IMR-90 (cell line): Measurements from ENCODE around the gene SHROOM4. TPM values are rescaled to one million over a fixed set of nuclear protein-coding genes. Genes with fewer than 3 reads are reported as not detected.

ENCODE experiments used
- ATAC-seq: fragments of 200-7000 bp; cut with Tn5 transposase; 2 replicates; pipeline ENCODE4 v1.9.1; 2020; ENCODE audit warnings: low read depth, mild to moderate bottlenecking, moderate library complexity
- BruUV-seq: library from RNA; stranded (reverse); fragments of 400-500 nt; replicated peaks from 2 replicates; lab custom pipeline; 2021; lab: Mats Ljungman, UMichigan
- CTCF ChIA-PET: fragments of 300-600 bp; formaldehyde crosslinking; extraction: SDS; loops from one replicate; lab custom pipeline; 2021; ENCODE audit warnings: antibody characterized with exemption; lab: Yijun Ruan, JAX
- POLR2A ChIA-PET: fragments of 300-600 bp; sonication (Branson Sonifier 250); formaldehyde crosslinking; loops from one replicate; lab custom pipeline; 2022; ENCODE audit warnings: antibody characterized with exemption; ENCODE audit not compliant: unreplicated experiment; lab: Charles Lee
- DNase-seq: peaks from one replicate; pipeline ENCODE4 v3.0.0; 2013
- H2AFZ ChIP-seq: replicated peaks from 2 replicates; pipeline ENCODE3; 2013; ENCODE audit warnings: low read length, mild to moderate bottlenecking; ENCODE audit not compliant: poor library complexity
- H2AK5ac ChIP-seq: 2 replicates; pipeline ENCODE4 v1.6.1; 2013; ENCODE audit warnings: low read depth, low read length, inconsistent platforms
- H2AK9ac ChIP-seq: replicated peaks from 2 replicates; pipeline ENCODE3; 2013; ENCODE audit warnings: mild to moderate bottlenecking, low read depth, low read length, moderate library complexity; ENCODE audit not compliant: poor library complexity
- H2BK120ac ChIP-seq: 2 replicates; pipeline ENCODE4 v1.6.1; 2013; ENCODE audit warnings: low read depth, low read length, inconsistent platforms
- H2BK15ac ChIP-seq: 3 replicates; pipeline ENCODE4 v1.6.1; 2013; ENCODE audit warnings: low read depth, low read length, inconsistent platforms
- H2BK20ac ChIP-seq: 2 replicates; pipeline ENCODE4 v1.6.1; 2013; ENCODE audit warnings: low read depth, mild to moderate bottlenecking, inconsistent platforms, low read length, moderate library complexity
- H2BK5ac ChIP-seq: 2 replicates; pipeline ENCODE4 v1.6.1; 2013; ENCODE audit warnings: mild to moderate bottlenecking, low read depth, low read length, inconsistent platforms; ENCODE audit not compliant: poor library complexity, severe bottlenecking
- H3K14ac ChIP-seq: replicated peaks from 2 replicates; pipeline ENCODE4 v1.6.1; 2013; ENCODE audit warnings: low read depth, low read length, inconsistent platforms
- H3K18ac ChIP-seq: 2 replicates; pipeline ENCODE4 v1.6.1; 2013; ENCODE audit warnings: low read depth, low read length, control low read depth
- H3K23ac ChIP-seq: 2 replicates; pipeline ENCODE4 v1.6.1; 2013; ENCODE audit warnings: low read depth, low read length, inconsistent platforms
- H3K27ac ChIP-seq: 2 replicates; pipeline ENCODE4 v1.5.1; 2013; ENCODE audit warnings: mild to moderate bottlenecking, control low read depth, low read length; ENCODE audit not compliant: insufficient read depth
- H3K27me3 ChIP-seq: 2 replicates; pipeline ENCODE4 v1.6.1; 2013; ENCODE audit warnings: low read length; ENCODE audit not compliant: control insufficient read depth, insufficient read depth
- H3K36me3 ChIP-seq: 2 replicates; pipeline ENCODE4 v1.6.1; 2013; ENCODE audit warnings: low read length, mixed read lengths; ENCODE audit not compliant: control insufficient read depth, insufficient read depth
- H3K4ac ChIP-seq: 2 replicates; pipeline ENCODE4 v1.6.1; 2013; ENCODE audit warnings: low read depth, low read length, inconsistent platforms
- H3K4me1 ChIP-seq: 2 replicates; pipeline ENCODE4 v1.6.1; 2013; ENCODE audit warnings: low read length, mixed read lengths; ENCODE audit not compliant: control insufficient read depth, insufficient read depth
- H3K4me2 ChIP-seq: 2 replicates; pipeline ENCODE4 v1.6.1; 2013; ENCODE audit warnings: low read depth, mild to moderate bottlenecking, control low read depth, low read length, moderate library complexity
- H3K4me3 ChIP-seq: 2 replicates; pipeline ENCODE4 v1.5.1; 2013; ENCODE audit warnings: low read depth, mild to moderate bottlenecking, control low read depth, low read length, moderate library complexity; ENCODE audit not compliant: insufficient read depth
- H3K56ac ChIP-seq: 2 replicates; pipeline ENCODE4 v1.6.1; 2013; ENCODE audit warnings: low read length, inconsistent platforms; ENCODE audit not compliant: insufficient read depth; ENCODE audit errors: extremely low read depth
- H3K79me1 ChIP-seq, 2 experiments: 2 replicates each; pipeline ENCODE4 v1.6.1; 2013; ENCODE audit warnings: low read length in 2 of 2, inconsistent platforms in 1 of 2, low read depth in 1 of 2
- H3K9ac ChIP-seq: 2 replicates; pipeline ENCODE4 v1.6.1; 2013; ENCODE audit warnings: low read depth, low read length, control low read depth
- H3K9me1 ChIP-seq: 2 replicates; pipeline ENCODE4 v1.6.1; 2013; ENCODE audit warnings: low read length, inconsistent platforms; ENCODE audit not compliant: insufficient read depth
- H3K9me3 ChIP-seq: 2 replicates; pipeline ENCODE4 v1.6.1; 2013; ENCODE audit warnings: low read length; ENCODE audit not compliant: control insufficient read depth, insufficient read depth
- H4K20me1 ChIP-seq: 2 replicates; pipeline ENCODE4 v1.6.1; 2013; ENCODE audit warnings: low read length, inconsistent platforms; ENCODE audit not compliant: insufficient read depth
- H4K5ac ChIP-seq: 2 replicates; pipeline ENCODE4 v1.6.1; 2013; ENCODE audit warnings: mild to moderate bottlenecking, low read depth, low read length, control low read depth
- H4K8ac ChIP-seq, 2 experiments: 2 replicates each; pipeline ENCODE4 v1.6.1; 2013; ENCODE audit warnings: low read depth in 2 of 2, low read length in 2 of 2, control low read depth in 1 of 2, inconsistent platforms in 1 of 2
- H4K91ac ChIP-seq: 2 replicates; pipeline ENCODE4 v1.6.1; 2013; ENCODE audit warnings: low read depth, low read length, inconsistent platforms; ENCODE audit not compliant: insufficient read depth
- WGBS, 2 experiments: methylation state at CpG; one replicate each; pipeline versions ENCODE4 v1.1.5 to v1.1.7; 2013; ENCODE audit warnings: missing lambda C conversion rate in 2 of 2; ENCODE audit not compliant: insufficient read length in 1 of 2; ENCODE audit errors: extremely low coverage in 2 of 2; 5-methylcytosine and 5-hydroxymethylcytosine counted together
- dilution Hi-C: fragments of 300-500 bp; cut with HindIII; formaldehyde crosslinking; loops from one replicate; pipeline ENCODE4 v1.14.3; 2018; ENCODE audit warnings: low sequenced_read_pairs; ENCODE audit not compliant: unreplicated experiment
- in situ Hi-C: fragments of 300-500 bp; cut with MboI; formaldehyde crosslinking; loops from 3 replicates; pipeline ENCODE4 v1.14.3; 2019; ENCODE audit warnings: low sequenced_read_pairs, inconsistent platforms, mixed read lengths
- intact Hi-C: fragments of 100-400 bp; cut with micrococcal nuclease; formaldehyde crosslinking; loops from 2 replicates; pipeline ENCODE4 v1.10.0; 2022
- polyA plus RNA-seq, 3 experiments: library from polyadenylated mRNA; depleted of rRNA; stranded (reverse); fragments of >200 nt; gene quantifications; 2 replicates each; pipeline ENCODE4 v1.2.3, GENCODE V29; 2012; ENCODE audit warnings: low replicate concordance in 1 of 3
- total RNA-seq: library from RNA; depleted of rRNA; stranded (reverse); fragments of >200 nt; gene quantifications from 2 replicates; pipeline ENCODE4 v1.2.3, GENCODE V29; 2012
- TF ChIP-seq, protein P1 (sequence below): fragments of 150-350 bp; IDR thresholded peaks from 2 replicates; pipeline ENCODE4 v1.6.1; 2016; ENCODE audit warnings: low read depth, mild to moderate bottlenecking, low read length, moderate library complexity, borderline replicate concordance

Gene SHROOM4
- total and polyA plus RNA-seq, 2 of the 4 experiments (the other 2 are of a cell fraction), result 1.0 to 2.2 TPM

DNA sequence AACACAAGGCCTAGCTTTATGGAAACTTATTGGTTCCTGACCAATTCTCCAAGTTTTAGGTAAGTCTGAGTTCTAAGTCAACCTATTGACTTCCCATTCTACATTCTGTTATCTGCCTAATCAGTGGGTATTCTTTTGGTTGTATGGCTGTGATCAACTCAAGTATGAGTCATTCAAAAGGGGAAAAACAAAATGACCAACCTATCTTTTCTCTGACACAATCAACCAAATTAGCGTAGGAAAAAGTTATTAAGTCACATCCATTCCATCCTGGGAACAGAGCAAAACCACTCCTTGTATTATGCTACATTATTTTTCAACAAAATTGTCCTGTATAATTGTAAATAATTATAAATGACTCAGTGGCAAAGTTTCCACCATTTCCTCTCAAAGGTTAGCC, 136.2 kb downstream of the SHROOM4 start:
- no peak overlapping the region for H3K27ac ChIP-seq
- H3K56ac ChIP-seq, result no peak overlapping the region
- no peaks in the 10 kb centered on the region for H3K36me3 ChIP-seq
- H3K9ac ChIP-seq, result no peak overlapping the region
- H3K4me3 ChIP-seq, result no peak overlapping the region
- WGBS, 2 experiments, result no CpG with 5 or more reads among the region's 1 CpG
- in situ Hi-C loops, result no loop called here
- H3K9me3 ChIP-seq, result no peaks in the 10 kb centered on the region
- intact Hi-C loops, result no loop called here
- H2BK5ac ChIP-seq, result no peak overlapping the region
- H2AFZ ChIP-seq, result no peak overlapping the region
- H4K91ac ChIP-seq, result no peak overlapping the region
- H4K5ac ChIP-seq, result no peak overlapping the region
- H3K27me3 ChIP-seq, result no peaks in the 10 kb centered on the region; the same call in 1 of the 2 replicates
- H3K14ac ChIP-seq, result no peak overlapping the region
- H4K8ac ChIP-seq, result no peak overlapping the region
- H3K4me2 ChIP-seq, result no peak overlapping the region
- H3K79me1 ChIP-seq, result no peaks in the 10 kb centered on the region
- no TSS peak for BruUV-seq
- DNase-seq (no peak), ATAC-seq (no peak)
- no peak overlapping the region for H2AK5ac ChIP-seq
- H2AK9ac ChIP-seq, result no peak overlapping the region
- H2BK15ac ChIP-seq, result no peak overlapping the region
- H3K4ac ChIP-seq, result no peak overlapping the region
- H3K4me1 ChIP-seq, result no peaks in the 10 kb centered on the region
- H3K9me1 ChIP-seq, result no peaks in the 10 kb centered on the region
- no peaks in the 10 kb centered on the region for H4K20me1 ChIP-seq
- H2BK20ac ChIP-seq, result no peak overlapping the region
- POLR2A ChIA-PET, result no interaction called here
- no peak overlapping the region for H3K23ac ChIP-seq
- CTCF ChIA-PET, result interaction anchor here (0.8 kb wide), 1 partner anchor 9 kb away, joined by 3 read pairs; no protein-coding TSS in a partner anchor
- dilution Hi-C loops, result no loop called here
- TF ChIP-seq, protein P1, sequence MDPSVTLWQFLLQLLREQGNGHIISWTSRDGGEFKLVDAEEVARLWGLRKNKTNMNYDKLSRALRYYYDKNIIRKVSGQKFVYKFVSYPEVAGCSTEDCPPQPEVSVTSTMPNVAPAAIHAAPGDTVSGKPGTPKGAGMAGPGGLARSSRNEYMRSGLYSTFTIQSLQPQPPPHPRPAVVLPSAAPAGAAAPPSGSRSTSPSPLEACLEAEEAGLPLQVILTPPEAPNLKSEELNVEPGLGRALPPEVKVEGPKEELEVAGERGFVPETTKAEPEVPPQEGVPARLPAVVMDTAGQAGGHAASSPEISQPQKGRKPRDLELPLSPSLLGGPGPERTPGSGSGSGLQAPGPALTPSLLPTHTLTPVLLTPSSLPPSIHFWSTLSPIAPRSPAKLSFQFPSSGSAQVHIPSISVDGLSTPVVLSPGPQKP, result no peak
- H2BK120ac ChIP-seq, result no peak overlapping the region
- no peak overlapping the region for H3K18ac ChIP-seq
